Measurements from ENCODE around the gene RHD. TPM values are rescaled to one million over a fixed set of nuclear protein-coding genes. Genes with fewer than 3 reads are reported as not detected.
"Not testable (repeated sequence)": the region's sequence is repeated elsewhere in the genome, so short reads cannot be mapped to it uniquely, and the experiment has no call there.

Gene RHD
- not detected in 2 replicates for total RNA-seq (2014; rRNA removed; shearing (Covaris generic))

GRCh38 chr1:25272238-25272637, at the start of gene RHD:
RHD (plus strand) TSS chr1:25272509; CDS start chr1:25272548, 39 bp downstream.
- H3K4me1 ChIP-seq; H3K36me3 ChIP-seq; DNase-seq; H3K27ac ChIP-seq; H3K27me3 ChIP-seq; H3K4me3 ChIP-seq; H3K9me3 ChIP-seq (replicated peaks): not testable (repeated sequence)

DNA sequence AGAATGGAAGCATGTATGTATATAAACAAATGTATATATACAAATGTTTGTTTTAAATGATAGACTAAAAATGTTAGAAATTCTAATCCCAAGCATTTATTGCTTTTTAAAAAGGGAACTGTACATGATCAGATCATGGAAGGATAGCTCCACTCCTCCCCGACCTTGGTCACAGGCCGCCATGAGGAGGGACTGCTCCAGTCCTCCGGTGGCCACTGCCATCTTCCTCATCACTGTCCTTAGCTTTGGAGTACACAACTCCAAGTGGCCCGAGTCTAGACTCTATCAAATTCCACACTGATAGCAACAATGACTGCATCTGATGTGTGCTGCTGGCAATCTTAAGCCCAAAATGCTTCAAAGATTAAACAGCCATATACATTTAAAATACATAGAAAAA, 49.7 kb upstream of the RHD start:
- H3K4me1 ChIP-seq, result peaks cover 5% of the 10 kb centered on the region
- H3K27me3 ChIP-seq, result no peaks in the 10 kb centered on the region
- peaks cover 31% of the 10 kb centered on the region for H3K36me3 ChIP-seq
- H3K27ac ChIP-seq, result no peak overlapping the region
- no peak for DNase-seq
- no peak overlapping the region for H3K4me3 ChIP-seq
- H3K9me3 ChIP-seq (replicated peaks), result no peaks in the 10 kb centered on the region

DNA sequence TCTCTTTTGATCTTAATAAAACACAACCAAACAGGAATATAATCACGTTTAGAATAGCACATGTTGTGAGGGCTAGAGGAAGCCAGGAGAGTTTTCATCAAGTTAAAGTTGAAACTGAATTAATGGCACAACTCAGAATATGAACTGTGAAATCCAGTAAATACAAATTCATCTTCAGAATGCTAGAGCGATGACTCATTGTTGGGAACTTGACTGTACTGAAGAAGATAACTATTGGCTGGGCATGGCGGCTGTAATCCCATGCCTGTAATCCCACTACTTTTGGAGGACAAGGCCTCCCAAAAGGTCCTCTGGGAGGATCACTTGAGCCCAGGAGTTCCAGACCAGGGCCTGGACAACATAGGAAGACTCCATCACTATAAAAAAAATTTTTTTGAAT, 48.8 kb upstream of the RHD start:
- no peak for DNase-seq
- peak overlapping the region; percentile 7; the same call in 1 of the 2 replicates for H3K27ac ChIP-seq
- H3K27me3 ChIP-seq, result no peaks in the 10 kb centered on the region
- no peak overlapping the region for H3K4me3 ChIP-seq
- peaks cover 5% of the 10 kb centered on the region for H3K4me1 ChIP-seq
- H3K9me3 ChIP-seq (replicated peaks), result no peaks in the 10 kb centered on the region
- peaks cover 37% of the 10 kb centered on the region for H3K36me3 ChIP-seq

DNA sequence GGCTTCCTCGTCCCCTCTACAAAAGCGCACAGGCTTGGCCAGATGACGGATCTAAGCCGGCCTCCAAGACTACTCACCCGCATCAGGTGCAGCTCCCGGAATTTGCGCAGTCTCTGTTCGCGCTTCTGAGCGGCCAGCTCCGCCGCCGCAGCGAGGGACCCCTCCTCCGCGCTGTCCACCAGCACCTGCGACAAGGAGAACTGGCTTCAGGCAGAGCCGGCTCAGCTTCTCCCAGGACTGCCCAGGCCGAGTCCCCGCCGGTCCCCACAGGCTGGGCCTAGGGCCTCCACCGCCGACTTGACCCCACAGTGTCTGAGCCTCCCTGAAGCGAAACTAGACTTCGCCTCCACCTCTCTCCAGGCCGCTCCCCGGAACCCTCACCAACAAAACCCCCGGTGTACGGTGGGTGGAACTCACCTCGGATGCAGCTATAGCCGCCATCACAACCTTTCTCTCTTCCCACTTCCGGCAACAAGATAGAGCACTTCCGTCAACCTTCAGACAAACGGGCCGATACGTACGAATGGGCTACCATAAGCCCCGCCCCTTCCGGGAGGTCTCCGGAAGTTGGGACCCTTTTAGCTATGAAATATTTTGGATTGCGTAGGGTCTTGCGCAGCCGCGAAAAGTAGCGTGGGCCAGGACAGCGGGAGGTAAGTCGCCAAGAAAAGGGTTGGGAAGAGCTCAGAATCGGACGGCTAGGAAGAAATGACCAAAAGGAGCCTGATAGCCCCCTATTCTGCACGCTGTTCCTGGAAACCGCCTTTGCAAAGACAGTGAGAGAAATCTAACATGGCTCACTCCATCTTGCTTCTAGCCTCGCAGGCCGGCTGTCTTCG, 40.1 kb upstream of the RHD start, which contains the start of gene SYF2:
TSS of gene SYF2 (minus strand) at position 476 of the 839 bp plus-strand sequence. CDS start at position 441, 35 bp downstream.
- Histone ChIP-seq H3K4me1 (peaks cover 4% of the 10 kb centered on the region), H3K4me3 (peak within 1 kb of the TSS; percentile 68), H3K27me3 (no peaks in the 10 kb centered on the region), H3K9me3 (replicated peaks) (no peaks in the 10 kb centered on the region), H3K27ac (peak within 1 kb of the TSS; percentile 64), H3K36me3 (peaks cover 27% of the 10 kb centered on the region)
- DNase-seq, result peak; percentile 96 to 98

- Histone ChIP-seq H3K27ac (peak overlapping the region; percentile 64), H3K9me3 (replicated peaks) (no peaks in the 10 kb centered on the region), H3K4me1 (peaks cover 4% of the 10 kb centered on the region), H3K36me3 (peaks cover 20% of the 10 kb centered on the region), H3K27me3 (no peaks in the 10 kb centered on the region), H3K4me3 (peak overlapping the region; percentile 68)
- DNase-seq, result peak; percentile 87 to 88
These were observed 39.2 kb upstream of the RHD start for GRCh38 chr1:25232866-25233784.

DNA sequence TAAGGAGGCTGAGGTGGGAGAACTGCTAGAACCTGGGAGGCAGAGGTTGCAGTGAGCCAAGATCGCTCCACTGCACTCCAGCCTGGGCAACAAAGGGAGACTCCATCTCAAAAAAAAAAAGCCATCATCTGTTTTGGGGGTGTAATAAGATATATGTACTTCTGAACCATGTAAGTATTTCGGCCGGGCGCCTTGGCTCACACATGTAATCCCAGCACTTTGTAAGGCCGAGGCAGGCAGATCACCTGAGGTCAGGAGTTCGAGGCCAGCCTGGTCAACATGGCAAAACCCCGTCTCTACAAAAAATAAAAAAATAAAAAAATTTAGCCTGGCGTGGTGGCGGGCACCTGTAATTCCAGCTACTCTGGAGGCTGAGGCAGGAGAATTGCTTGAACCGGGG, 36.9 kb upstream of the RHD start:
- not testable (repeated sequence) for H3K27ac ChIP-seq; H3K9me3 ChIP-seq (replicated peaks); H3K36me3 ChIP-seq; DNase-seq; H3K4me3 ChIP-seq; H3K27me3 ChIP-seq; H3K4me1 ChIP-seq

DNA sequence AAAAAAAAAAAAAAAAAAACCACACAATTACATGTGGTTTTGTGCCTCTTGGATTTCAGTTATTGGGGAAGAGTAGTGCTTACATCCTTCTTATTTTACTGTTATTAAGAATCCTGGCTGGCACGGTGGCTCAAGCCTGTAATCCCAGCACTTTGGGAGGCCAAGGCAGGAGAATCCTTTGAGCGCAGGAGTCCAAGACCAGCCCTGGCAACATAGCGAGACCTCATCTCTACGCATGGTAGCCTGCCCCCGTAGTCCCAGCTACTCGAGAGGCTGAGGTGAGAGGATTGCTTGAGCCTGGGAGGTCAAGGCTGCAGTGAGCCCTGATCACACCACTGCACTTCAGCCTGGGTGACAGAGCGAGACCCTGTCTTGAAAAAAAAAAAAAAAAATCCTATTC, 36.0 kb upstream of the RHD start:
- H3K9me3 ChIP-seq (replicated peaks); DNase-seq; H3K27ac ChIP-seq; H3K4me3 ChIP-seq; H3K36me3 ChIP-seq; H3K27me3 ChIP-seq; H3K4me1 ChIP-seq: not testable (repeated sequence)

- Histone ChIP-seq H3K4me1 (peaks cover 10% of the 10 kb centered on the region), H3K9me3 (replicated peaks) (no peaks in the 10 kb centered on the region), H3K27me3 (no peaks in the 10 kb centered on the region), H3K4me3 (no peak overlapping the region), H3K27ac (no peak overlapping the region), H3K36me3 (peaks cover 13% of the 10 kb centered on the region)
- DNase-seq, result no peak
These were observed 34.3 kb upstream of the RHD start for GRCh38 chr1:25238046-25238445.

GRCh38 chr1:25239681-25240541, 32.4 kb upstream of the RHD start:
- peaks cover 32% of the 10 kb centered on the region for H3K36me3 ChIP-seq
- H3K27ac ChIP-seq, result peak overlapping the region; percentile 50
- H3K4me3 ChIP-seq, result peak overlapping the region; percentile 56
- H3K27me3 ChIP-seq, result no peaks in the 10 kb centered on the region
- H3K4me1 ChIP-seq, result peaks cover 6% of the 10 kb centered on the region; the same call in 1 of the 2 replicates
- DNase-seq, result peak; percentile 96 to 97
- H3K9me3 ChIP-seq (replicated peaks), result no peaks in the 10 kb centered on the region

GRCh38 chr1:25243907-25244306, 28.4 kb upstream of the RHD start:
- H3K9me3 ChIP-seq (replicated peaks), result no peaks in the 10 kb centered on the region
- H3K27me3 ChIP-seq, result no peaks in the 10 kb centered on the region
- DNase-seq, result no peak
- H3K36me3 ChIP-seq, result peaks cover 42% of the 10 kb centered on the region
- H3K4me1 ChIP-seq, result peaks cover 6% of the 10 kb centered on the region; the same call in 1 of the 2 replicates
- H3K4me3 ChIP-seq, result no peak overlapping the region
- no peak overlapping the region for H3K27ac ChIP-seq

DNA sequence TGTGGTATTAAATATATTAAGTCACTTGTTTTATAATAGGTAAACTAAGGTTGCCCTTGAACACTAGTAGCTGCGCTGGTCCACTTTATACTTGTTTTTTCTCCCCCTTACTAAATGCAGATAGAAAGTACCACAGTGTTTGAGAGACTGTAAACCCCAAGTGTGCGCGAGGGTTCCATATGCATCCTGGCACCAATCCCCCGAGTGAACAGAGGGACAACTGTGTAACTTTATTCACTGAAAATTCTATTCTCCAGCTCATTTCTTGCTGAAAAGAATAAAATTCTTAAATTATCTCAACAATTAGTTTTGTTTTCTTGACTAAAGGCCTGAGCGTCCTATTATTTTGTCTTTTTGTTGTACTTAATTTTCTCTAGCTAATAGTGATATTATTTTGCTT, 26.9 kb upstream of the RHD start:
- DNase-seq, result no peak
- Histone ChIP-seq H3K4me3 (no peak overlapping the region), H3K27ac (no peak overlapping the region), H3K4me1 (peaks cover 5% of the 10 kb centered on the region; the same call in 1 of the 2 replicates), H3K36me3 (peaks cover 42% of the 10 kb centered on the region), H3K9me3 (replicated peaks) (no peaks in the 10 kb centered on the region), H3K27me3 (no peaks in the 10 kb centered on the region)

- no peaks in the 10 kb centered on the region for H3K4me1 ChIP-seq
- no peaks in the 10 kb centered on the region for H3K27me3 ChIP-seq
- peak overlapping the region; percentile 97 for H3K4me3 ChIP-seq
- H3K36me3 ChIP-seq, result peaks cover 42% of the 10 kb centered on the region
- H3K27ac ChIP-seq, result peak overlapping the region; percentile 73; the same call in 1 of the 2 replicates
- no peaks in the 10 kb centered on the region for H3K9me3 ChIP-seq (replicated peaks)
- DNase-seq, result no peak
These were observed 26.3 kb upstream of the RHD start for GRCh38 chr1:25245809-25246599.

- Histone ChIP-seq H3K36me3 (peaks cover 42% of the 10 kb centered on the region), H3K27ac (peak overlapping the region; percentile 73), H3K9me3 (replicated peaks) (no peaks in the 10 kb centered on the region), H3K4me1 (no peaks in the 10 kb centered on the region), H3K27me3 (no peaks in the 10 kb centered on the region), H3K4me3 (peak overlapping the region; percentile 97)
- DNase-seq, result peak in 1 of 2 experiments; percentile 30
These were observed 25.7 kb upstream of the RHD start for GRCh38 chr1:25246600-25247023.

Measured in SJCRH30 (cell line).